MM.1S (cell line): Measurements from ENCODE around the gene KRTAP5-9.

Experiments used
- DNase-seq: peaks from one replicate; pipeline ENCODE4 v3.0.0-alpha.2; 2015
- H2AFZ ChIP-seq: fragments of 300-600 bp; sonication (generic); 2 replicates; pipeline ENCODE4 v1.6.0; 2016; ENCODE audit warnings: antibody characterized with exemption, low read length
- H3F3A ChIP-seq: fragments of 300-600 bp; sonication (generic); 2 replicates; pipeline ENCODE4 v1.6.1; 2016; ENCODE audit warnings: mild to moderate bottlenecking, antibody characterized with exemption, low read length, moderate library complexity, mixed read lengths; ENCODE audit not compliant: insufficient read depth
- H3K27ac ChIP-seq: fragments of 300-600 bp; sonication (generic); 2 replicates; pipeline ENCODE4 v1.5.1; 2016; ENCODE audit warnings: mild to moderate bottlenecking, low read length
- H3K27me3 ChIP-seq: fragments of 300-600 bp; sonication (generic); replicated peaks from 2 replicates; pipeline ENCODE4 v1.6.0; 2016; ENCODE audit warnings: low read length; ENCODE audit not compliant: insufficient read depth
- H3K36me3 ChIP-seq: fragments of 300-600 bp; sonication (generic); replicated peaks from 2 replicates; pipeline ENCODE4 v1.6.1; 2016; ENCODE audit warnings: mild to moderate bottlenecking, low read length, mixed read lengths; ENCODE audit not compliant: insufficient read depth
- H3K4me1 ChIP-seq: fragments of 300-600 bp; sonication (generic); 2 replicates; pipeline ENCODE4 v1.6.1; 2016; ENCODE audit warnings: low read length, mixed read lengths
- H3K4me2 ChIP-seq: fragments of 300-600 bp; sonication (generic); 2 replicates; pipeline ENCODE4 v1.6.0; 2016; ENCODE audit warnings: low read depth, low read length
- H3K4me3 ChIP-seq: fragments of 300-600 bp; sonication (generic); 2 replicates; pipeline ENCODE4 v1.5.1; 2016; ENCODE audit warnings: low read length, mixed read lengths
- H3K79me2 ChIP-seq: fragments of 300-600 bp; sonication (generic); 2 replicates; pipeline ENCODE4 v1.6.1; 2016; ENCODE audit warnings: mixed run types, low read length, mixed read lengths
- H3K9ac ChIP-seq: fragments of 300-600 bp; sonication (generic); 2 replicates; pipeline ENCODE4 v1.6.1; 2016; ENCODE audit warnings: low read length, mixed read lengths
- H3K9me2 ChIP-seq: fragments of 300-600 bp; sonication (generic); replicated peaks from 2 replicates; pipeline ENCODE4 v1.6.1; 2016; ENCODE audit warnings: mild to moderate bottlenecking, low read length, mixed read lengths; ENCODE audit not compliant: insufficient read depth
- H3K9me3 ChIP-seq: fragments of 300-600 bp; sonication (generic); replicated peaks from 2 replicates; pipeline ENCODE4 v1.6.1; 2016; ENCODE audit warnings: mild to moderate bottlenecking, low read length, mixed read lengths; ENCODE audit not compliant: insufficient read depth
- H4K20me1 ChIP-seq: fragments of 300-600 bp; sonication (generic); 2 replicates; pipeline ENCODE4 v1.6.1; 2016; ENCODE audit warnings: mild to moderate bottlenecking, low read length, moderate library complexity, mixed read lengths; ENCODE audit not compliant: insufficient read depth
- EZH2 ChIP-seq: fragments of 300-600 bp; sonication (generic); optimal IDR thresholded peaks from 2 replicates; pipeline ENCODE3; 2017; ENCODE audit warnings: low read depth, mild to moderate bottlenecking, antibody characterized with exemption, low read length, mixed read lengths
- EZH2phosphoT487 ChIP-seq: fragments of 300-600 bp; sonication (generic); IDR thresholded peaks from 2 replicates; pipeline ENCODE4 v1.6.1; 2018; ENCODE audit warnings: antibody characterized with exemption, low read length
- TF ChIP-seq, protein P1 (sequence below): fragments of 300-600 bp; sonication (generic); IDR thresholded peaks from 2 replicates; pipeline ENCODE4 v1.5.1; 2016; ENCODE audit warnings: antibody characterized with exemption, low read length, mixed read lengths

KRTAP5-9 gene

DNA sequence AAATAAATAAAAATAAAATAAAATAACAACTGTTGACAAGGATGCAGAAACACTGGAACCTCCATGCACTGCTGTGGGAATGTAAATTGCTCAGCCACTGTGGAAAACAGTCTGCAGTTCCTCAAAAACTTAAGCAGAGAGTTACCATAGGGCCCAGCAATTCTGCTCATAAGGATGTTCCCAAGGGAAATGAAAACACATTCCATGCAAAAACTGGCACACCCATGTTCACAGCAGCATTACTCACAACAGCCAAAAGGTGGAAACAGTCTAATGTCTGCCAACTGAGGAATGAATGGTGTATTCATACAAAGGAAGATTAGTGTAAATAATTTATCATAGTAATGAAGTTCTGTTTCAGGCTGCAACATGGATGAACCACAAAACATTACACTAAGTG, 13.9 kb downstream of the KRTAP5-9 start:
- Histone ChIP-seq H3K9ac (no peak overlapping the region), H3K79me2 (no peaks in the 10 kb centered on the region), H4K20me1 (no peaks in the 10 kb centered on the region), H3F3A (no peaks in the 10 kb centered on the region), H3K9me2 (no peaks in the 10 kb centered on the region), H3K4me1 (no peaks in the 10 kb centered on the region), H2AFZ (no peak overlapping the region), H3K4me3 (no peak overlapping the region), H3K27ac (no peak overlapping the region), H3K27me3 (peaks cover 52% of the 10 kb centered on the region), H3K9me3 (no peaks in the 10 kb centered on the region), H3K36me3 (no peaks in the 10 kb centered on the region), H3K4me2 (no peak overlapping the region)
- DNase-seq: no peak
- TF ChIP-seq EZH2: no peak
- TF ChIP-seq EZH2phosphoT487: no peak
- TF ChIP-seq, protein P1, sequence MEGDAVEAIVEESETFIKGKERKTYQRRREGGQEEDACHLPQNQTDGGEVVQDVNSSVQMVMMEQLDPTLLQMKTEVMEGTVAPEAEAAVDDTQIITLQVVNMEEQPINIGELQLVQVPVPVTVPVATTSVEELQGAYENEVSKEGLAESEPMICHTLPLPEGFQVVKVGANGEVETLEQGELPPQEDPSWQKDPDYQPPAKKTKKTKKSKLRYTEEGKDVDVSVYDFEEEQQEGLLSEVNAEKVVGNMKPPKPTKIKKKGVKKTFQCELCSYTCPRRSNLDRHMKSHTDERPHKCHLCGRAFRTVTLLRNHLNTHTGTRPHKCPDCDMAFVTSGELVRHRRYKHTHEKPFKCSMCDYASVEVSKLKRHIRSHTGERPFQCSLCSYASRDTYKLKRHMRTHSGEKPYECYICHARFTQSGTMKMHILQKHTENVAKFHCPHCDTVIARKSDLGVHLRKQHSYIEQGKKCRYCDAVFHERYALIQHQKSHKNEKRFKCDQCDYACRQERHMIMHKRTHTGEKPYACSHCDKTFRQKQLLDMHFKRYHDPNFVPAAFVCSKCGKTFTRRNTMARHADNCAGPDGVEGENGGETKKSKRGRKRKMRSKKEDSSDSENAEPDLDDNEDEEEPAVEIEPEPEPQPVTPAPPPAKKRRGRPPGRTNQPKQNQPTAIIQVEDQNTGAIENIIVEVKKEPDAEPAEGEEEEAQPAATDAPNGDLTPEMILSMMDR: no peak

DNA sequence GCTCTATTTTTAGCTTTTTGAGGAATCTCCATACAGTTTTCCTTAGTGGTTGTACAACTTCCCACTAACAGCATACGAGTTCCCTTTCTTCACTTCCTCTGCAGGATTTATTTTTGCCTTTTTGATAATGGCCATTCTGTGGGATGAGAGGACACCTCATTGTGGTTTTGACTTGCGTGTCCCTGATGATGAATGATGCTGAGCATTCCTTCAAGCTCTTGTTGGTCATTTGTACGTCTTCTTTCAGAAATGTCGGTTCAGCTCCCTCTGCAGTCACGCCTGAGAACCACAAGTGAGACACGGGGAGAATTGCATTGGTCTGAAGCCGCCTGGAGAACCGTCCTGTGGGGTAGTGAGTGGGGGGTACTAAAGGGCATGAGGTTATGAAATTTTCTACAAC, 15.2 kb downstream of the KRTAP5-9 start:
- peak; percentile 38 for DNase-seq
- TF ChIP-seq, protein P1: peak; percentile 47
- TF ChIP-seq EZH2phosphoT487: no peak
- H2AFZ ChIP-seq: no peak overlapping the region
- no peak overlapping the region for H3K4me3 ChIP-seq
- H3K9me3 ChIP-seq: no peaks in the 10 kb centered on the region
- H3K27me3 ChIP-seq: peaks cover 58% of the 10 kb centered on the region
- H3K9ac ChIP-seq: no peak overlapping the region
- H3K4me1 ChIP-seq: no peaks in the 10 kb centered on the region
- H3F3A ChIP-seq: no peaks in the 10 kb centered on the region
- no peaks in the 10 kb centered on the region for H3K9me2 ChIP-seq
- H3K36me3 ChIP-seq: no peaks in the 10 kb centered on the region
- no peak overlapping the region for H3K27ac ChIP-seq
- no peak overlapping the region for H3K4me2 ChIP-seq
- no peaks in the 10 kb centered on the region for H4K20me1 ChIP-seq
- H3K79me2 ChIP-seq: no peaks in the 10 kb centered on the region

DNA sequence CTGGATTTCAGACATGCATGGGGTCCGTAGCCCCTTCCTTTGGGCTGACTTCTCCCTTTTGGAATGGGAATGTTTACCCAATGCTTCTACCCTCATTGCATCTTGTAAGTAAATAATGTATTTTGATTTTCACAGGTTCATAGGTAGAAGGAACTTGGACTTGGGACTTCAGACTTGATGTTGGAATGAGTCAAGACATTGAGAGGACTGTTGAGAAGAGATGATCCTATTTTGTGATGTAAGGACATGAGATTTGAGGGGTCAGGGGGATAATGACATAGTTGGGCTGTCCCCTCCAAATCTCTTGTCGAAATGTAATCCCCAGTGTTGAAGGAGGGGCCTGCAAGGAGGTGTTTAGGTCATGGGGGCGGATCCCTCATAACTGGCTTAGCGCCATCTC, 16.2 kb downstream of the KRTAP5-9 start:
- Histone ChIP-seq H3K9me2 (no peaks in the 10 kb centered on the region), H2AFZ (no peak overlapping the region), H4K20me1 (no peaks in the 10 kb centered on the region), H3K79me2 (no peaks in the 10 kb centered on the region), H3K4me1 (no peaks in the 10 kb centered on the region), H3K9ac (no peak overlapping the region), H3F3A (no peaks in the 10 kb centered on the region), H3K27ac (no peak overlapping the region), H3K4me2 (no peak overlapping the region), H3K4me3 (no peak overlapping the region), H3K36me3 (no peaks in the 10 kb centered on the region), H3K27me3 (peaks cover 65% of the 10 kb centered on the region), H3K9me3 (no peaks in the 10 kb centered on the region)
- TF ChIP-seq EZH2phosphoT487 (no peak), EZH2 (no peak)
- TF ChIP-seq, protein P1: no peak
- no peak for DNase-seq
